Neuronal stem cell (in vitro differentiated cells): Measurements from ENCODE around the gene CINP.
A peak's percentile ranks its signal among the peaks of the same experiment; 100 is the strongest.

Source experiments
- DNase-seq: peaks from one replicate; pipeline ENCODE4 v3.0.0-alpha.2; 2013; ENCODE audit warnings: low spot score
- H2AFZ ChIP-seq: one replicate; pipeline ENCODE4 v1.6.1; 2013; ENCODE audit warnings: mild to moderate bottlenecking, low read length, inconsistent platforms
- H2AK5ac ChIP-seq: 2 replicates; pipeline ENCODE4 v1.6.1; 2013; ENCODE audit warnings: low read depth, mild to moderate bottlenecking, inconsistent platforms, low read length, moderate library complexity, mixed read lengths
- H2BK120ac ChIP-seq: 2 replicates; pipeline ENCODE4 v1.6.1; 2013; ENCODE audit warnings: low read depth, mild to moderate bottlenecking, inconsistent platforms, low read length, moderate library complexity, mixed read lengths
- H2BK12ac ChIP-seq: one replicate; pipeline ENCODE4 v1.6.1; 2013; ENCODE audit warnings: low read length, inconsistent platforms
- H2BK15ac ChIP-seq: 2 replicates; pipeline ENCODE4 v1.6.1; 2013; ENCODE audit warnings: mild to moderate bottlenecking, low read length, inconsistent platforms, mixed read lengths
- H2BK5ac ChIP-seq: one replicate; pipeline ENCODE4 v1.6.1; 2013; ENCODE audit warnings: inconsistent platforms, mild to moderate bottlenecking, low read length, moderate library complexity
- H3K14ac ChIP-seq: one replicate; pipeline ENCODE4 v1.6.1; 2013; ENCODE audit warnings: low read length, inconsistent platforms
- H3K18ac ChIP-seq: 2 replicates; pipeline ENCODE4 v1.6.1; 2013; ENCODE audit warnings: low read length, inconsistent platforms
- H3K23ac ChIP-seq: 2 replicates; pipeline ENCODE4 v1.6.1; 2013; ENCODE audit warnings: low read depth, mild to moderate bottlenecking, mixed read lengths, low read length, inconsistent platforms; ENCODE audit not compliant: poor library complexity
- H3K27ac ChIP-seq: replicated peaks from 3 replicates; pipeline ENCODE4 v1.5.1; 2013; ENCODE audit warnings: low read length, inconsistent platforms
- H3K27me3 ChIP-seq, 3 experiments: 2 replicates each; pipeline ENCODE4 v1.6.1; 2013; ENCODE audit warnings: low read length in 3 of 3, mild to moderate bottlenecking in 2 of 3, inconsistent platforms in 1 of 3, low read depth in 1 of 3, mixed read lengths in 1 of 3, moderate library complexity in 1 of 3; ENCODE audit not compliant: control insufficient read depth in 3 of 3, insufficient read depth in 3 of 3
- H3K36me3 ChIP-seq, 2 donors: replicated peaks in 1 of 2; 2 replicates each; pipeline ENCODE4 v1.6.1; 2013; ENCODE audit warnings: low read length in 2 of 2; ENCODE audit not compliant: control insufficient read depth in 2 of 2, insufficient read depth in 2 of 2
- H3K4ac ChIP-seq: 2 replicates; pipeline ENCODE4 v1.6.1; 2013; ENCODE audit warnings: inconsistent platforms, mild to moderate bottlenecking, low read length, moderate library complexity
- H3K4me1 ChIP-seq, 2 donors: 1 replicate in 1 of 2; 2 replicates in 1 of 2; pipeline ENCODE4 v1.6.1; 2013; ENCODE audit warnings: low read length in 2 of 2, low read depth in 1 of 2; ENCODE audit not compliant: control insufficient read depth in 2 of 2, insufficient read depth in 1 of 2
- H3K4me2 ChIP-seq: one replicate; pipeline ENCODE4 v1.6.1; 2013; ENCODE audit warnings: mild to moderate bottlenecking, low read length, inconsistent platforms; ENCODE audit not compliant: insufficient read depth, poor library complexity, severe bottlenecking
- H3K4me3 ChIP-seq, 2 donors: 2 replicates each; pipeline ENCODE4 v1.5.1; 2013; ENCODE audit warnings: low read length in 2 of 2, mild to moderate bottlenecking in 2 of 2, inconsistent platforms in 1 of 2, moderate library complexity in 1 of 2
- H3K79me1 ChIP-seq: one replicate; pipeline ENCODE4 v1.6.1; 2013; ENCODE audit warnings: low read depth, mild to moderate bottlenecking, inconsistent platforms, low read length, moderate library complexity
- H3K9ac ChIP-seq: one replicate; pipeline ENCODE4 v1.6.1; 2013; ENCODE audit warnings: mild to moderate bottlenecking, low read depth, low read length, inconsistent platforms; ENCODE audit not compliant: poor library complexity
- H3K9me3 ChIP-seq, 2 donors: replicated peaks in 1 of 2; 2 replicates each; pipeline versions ENCODE3 to v1.6.1; 2013; ENCODE audit warnings: low read length in 2 of 2, mild to moderate bottlenecking in 2 of 2, inconsistent platforms in 1 of 2, low read depth in 1 of 2, mixed read lengths in 1 of 2, moderate library complexity in 1 of 2; ENCODE audit not compliant: control insufficient read depth in 2 of 2, insufficient read depth in 1 of 2
- H4K8ac ChIP-seq: one replicate; pipeline ENCODE4 v1.6.1; 2013; ENCODE audit warnings: low read depth, mild to moderate bottlenecking, inconsistent platforms, low read length, moderate library complexity
- H4K91ac ChIP-seq: one replicate; pipeline ENCODE4 v1.6.1; 2013; ENCODE audit warnings: low read length, low read depth, mild to moderate bottlenecking, inconsistent platforms; ENCODE audit not compliant: poor library complexity
- WGBS, 2 donors: extraction: QIAGEN DNeasy Blood & Tissue Kit; methylation state at CpG; one replicate each; pipeline ENCODE4 v1.1.7; 2013; ENCODE audit warnings: missing lambda C conversion rate in 2 of 2, mixed read lengths in 1 of 2; ENCODE audit not compliant: insufficient read length in 2 of 2, insufficient replicate concordance in 1 of 2; ENCODE audit errors: extremely low coverage in 2 of 2; 5-methylcytosine and 5-hydroxymethylcytosine counted together

CINP gene

DNA sequence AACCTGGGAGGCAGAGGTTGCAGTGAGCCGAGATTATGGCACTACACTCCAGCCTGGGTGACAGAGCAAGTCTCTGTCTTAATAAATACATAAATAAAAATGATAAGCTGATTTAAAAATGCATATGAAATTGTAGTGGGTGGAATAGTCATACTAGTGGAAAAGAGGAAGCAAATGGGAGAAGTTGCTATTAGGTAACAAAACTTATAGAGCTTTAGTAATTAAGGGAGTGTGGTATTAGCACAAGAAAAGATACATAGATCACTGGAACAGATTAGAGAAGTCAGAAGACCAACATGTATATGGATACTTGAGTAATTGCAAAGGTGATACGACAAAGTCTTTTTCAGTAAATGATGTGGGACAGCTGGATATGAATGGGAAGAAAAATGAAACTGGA lies 26.6 kb upstream of the CINP start:
- Histone ChIP-seq H3K36me3 (peaks cover 4 to 32% of the 10 kb centered on the region in 2 donors), H3K18ac (no peak overlapping the region), H3K4me3 (no peak overlapping the region), H3K79me1 (peaks cover 2% of the 10 kb centered on the region), H3K4me2 (no peak overlapping the region), H2BK12ac (no peak overlapping the region), H2AK5ac (no peak overlapping the region), H4K91ac (no peak overlapping the region), H3K27me3 (no peaks in the 10 kb centered on the region), H2BK15ac (no peak overlapping the region), H3K4me1 (peaks cover 2 to 16% of the 10 kb centered on the region in 2 donors), H3K9ac (no peak overlapping the region), H3K9me3 (peaks cover 0 to 5% of the 10 kb centered on the region in 2 donors), H3K27ac (peak overlapping the region; percentile 44), H2BK120ac (no peak overlapping the region), H2AFZ (no peak overlapping the region), H3K23ac (no peak overlapping the region), H3K14ac (no peak overlapping the region), H3K4ac (no peak overlapping the region), H4K8ac (no peak overlapping the region), H2BK5ac (no peak overlapping the region)
- DNase-seq: no peak
- WGBS, 2 donors: no CpG with 5 or more reads among the region's 2 CpGs

GRCh38 chr14:102387086-102387485 lies 24.4 kb upstream of the CINP start:
- Histone ChIP-seq H2AK5ac (no peak overlapping the region), H3K4me1 (peaks cover 2 to 16% of the 10 kb centered on the region in 2 donors), H4K91ac (no peak overlapping the region), H3K4me3 (no peak overlapping the region), H3K9me3 (peaks cover 0 to 5% of the 10 kb centered on the region in 2 donors), H3K18ac (no peak overlapping the region), H2BK5ac (no peak overlapping the region), H3K4me2 (no peak overlapping the region), H3K14ac (no peak overlapping the region), H3K9ac (no peak overlapping the region), H2AFZ (no peak overlapping the region), H2BK12ac (no peak overlapping the region), H3K79me1 (peaks cover 2% of the 10 kb centered on the region), H4K8ac (no peak overlapping the region), H2BK15ac (no peak overlapping the region), H3K27me3 (no peaks in the 10 kb centered on the region), H2BK120ac (no peak overlapping the region), H3K36me3 (peaks cover 4 to 26% of the 10 kb centered on the region in 2 donors), H3K27ac (no peak overlapping the region), H3K23ac (no peak overlapping the region), H3K4ac (no peak overlapping the region)
- no peak for DNase-seq

- Histone ChIP-seq H3K14ac (no peak overlapping the region), H3K4ac (no peak overlapping the region), H3K4me3 (no peak overlapping the region), H3K18ac (no peak overlapping the region), H3K36me3 (peaks cover 7 to 40% of the 10 kb centered on the region in 2 donors), H3K27me3 (no peaks in the 10 kb centered on the region), H3K79me1 (peaks cover 2% of the 10 kb centered on the region), H4K91ac (no peak overlapping the region), H3K23ac (no peak overlapping the region), H3K4me1 (no peaks in the 10 kb centered on the region), H2BK12ac (no peak overlapping the region), H3K4me2 (no peak overlapping the region), H2BK15ac (no peak overlapping the region), H2AFZ (no peak overlapping the region), H2BK5ac (no peak overlapping the region), H4K8ac (no peak overlapping the region), H3K27ac (no peak overlapping the region), H3K9ac (no peak overlapping the region), H2AK5ac (no peak overlapping the region), H2BK120ac (no peak overlapping the region), H3K9me3 (no peaks in the 10 kb centered on the region)
- no peak for DNase-seq
- no CpG with 5 or more reads among the region's 9 CpGs for WGBS, 2 donors
Observed at GRCh38 chr14:102378830-102379229, 16.1 kb upstream of the CINP start.

- Histone ChIP-seq H2BK15ac (no peak overlapping the region), H2BK5ac (no peak overlapping the region), H3K36me3 (peaks cover 7 to 35% of the 10 kb centered on the region in 2 donors), H3K9ac (no peak overlapping the region), H2AK5ac (no peak overlapping the region), H3K4ac (no peak overlapping the region), H4K91ac (no peak overlapping the region), H3K18ac (no peak overlapping the region), H3K9me3 (no peaks in the 10 kb centered on the region), H3K79me1 (peaks cover 2% of the 10 kb centered on the region), H3K4me2 (no peak overlapping the region), H3K27me3 (no peaks in the 10 kb centered on the region), H4K8ac (no peak overlapping the region), H3K4me3 (no peak overlapping the region), H3K23ac (no peak overlapping the region), H2AFZ (no peak overlapping the region), H3K14ac (no peak overlapping the region), H2BK120ac (no peak overlapping the region), H3K27ac (no peak overlapping the region), H3K4me1 (no peaks in the 10 kb centered on the region), H2BK12ac (no peak overlapping the region)
- DNase-seq: no peak
Observed at GRCh38 chr14:102377696-102378095, 15.0 kb upstream of the CINP start.
